Stimulated activated CD8-positive, alpha-beta memory T cell treated with anti-CD3 and anti-CD28 coated beads, Interleukin-15, amount 100 ng/mL, for 24 hours (primary cell): ENCODE data around the gene SPTBN5.

ENCODE experiments used
- DNase-seq: peaks from one replicate; pipeline ENCODE4 v3.0.0-alpha.2; 2020; ENCODE audit warnings: low read depth

Gene SPTBN5

GRCh38 chr15:41866263-41866703, 27.6 kb downstream of the SPTBN5 start:
- DNase-seq: no peak

GRCh38 chr15:41865490-41866055, 28.3 kb downstream of the SPTBN5 start:
- no peak for DNase-seq

GRCh38 chr15:41862515-41863116, 31.2 kb downstream of the SPTBN5 start:
- no peak for DNase-seq

- no peak for DNase-seq
Observed at GRCh38 chr15:41861736-41862356, 32.0 kb downstream of the SPTBN5 start.

- no peak for DNase-seq
Observed at GRCh38 chr15:41860049-41860828, 33.6 kb downstream of the SPTBN5 start.

GRCh38 chr15:41858756-41859155, 35.1 kb downstream of the SPTBN5 start:
- DNase-seq: no peak

GRCh38 chr15:41857316-41857715, 36.5 kb downstream of the SPTBN5 start:
- DNase-seq: no peak

- DNase-seq: no peak
Observed at GRCh38 chr15:41856716-41857115, 37.1 kb downstream of the SPTBN5 start.

GRCh38 chr15:41856262-41856661, 37.6 kb downstream of the SPTBN5 start:
- no peak for DNase-seq

- no peak for DNase-seq
Observed at GRCh38 chr15:41855261-41855961, 38.4 kb downstream of the SPTBN5 start.

- DNase-seq: no peak
Observed at GRCh38 chr15:41854443-41854842, 39.4 kb downstream of the SPTBN5 start.

GRCh38 chr15:41853831-41854230, 40.0 kb downstream of the SPTBN5 start:
- DNase-seq: no peak

GRCh38 chr15:41852736-41853590, 40.9 kb downstream of the SPTBN5 start:
- DNase-seq: no peak

- DNase-seq: no peak
Observed at GRCh38 chr15:41851755-41852370, 42.0 kb downstream of the SPTBN5 start.

- no peak for DNase-seq
Observed at GRCh38 chr15:41851167-41851523, 42.7 kb downstream of the SPTBN5 start.

GRCh38 chr15:41850482-41851166, 43.2 kb downstream of the SPTBN5 start:
- DNase-seq: no peak

GRCh38 chr15:41849861-41850260, 44.0 kb downstream of the SPTBN5 start:
- DNase-seq: no peak

- DNase-seq: no peak
Observed at GRCh38 chr15:41849204-41849603, 44.6 kb downstream of the SPTBN5 start.

- DNase-seq: no peak
Observed at GRCh38 chr15:41848631-41849030, 45.2 kb downstream of the SPTBN5 start.

- DNase-seq: no peak
Observed at GRCh38 chr15:41847981-41848380, 45.9 kb downstream of the SPTBN5 start.
